ENCODE measurements around the gene SLC7A9. TPM values are rescaled to one million over a fixed set of nuclear protein-coding genes. Genes with fewer than 3 reads are reported as not detected.
"Not testable (repeated sequence)": the region's sequence is repeated elsewhere in the genome, so short reads cannot be mapped to it uniquely, and the experiment has no call there.

The SLC7A9 gene
- total RNA-seq, 1 experiment from 2014 or later, result 0.11 TPM

- TF ChIP-seq NFYB (CRISPR knock-in tag; conservative IDR thresholded peaks at IDR 0.05; ENCODE audit: low read depth), result no peak
- no peak for TF ChIP-seq ZNF532 (CRISPR knock-in tag; IDR thresholded peaks at IDR 0.05; ENCODE audit: borderline replicate concordance)
Observed at GRCh38 chr19:32852216-32852615, 17.4 kb downstream of the SLC7A9 start (continued).

GRCh38 chr19:32848035-32848434 lies 21.5 kb downstream of the SLC7A9 start:
- peaks cover 22% of the 10 kb centered on the region for H3K9me3 Mint-ChIP-seq
- H3K4me3 Mint-ChIP-seq; POLR2A ChIA-PET; H3K4me1 Mint-ChIP-seq; H3K36me3 Mint-ChIP-seq; ATAC-seq; H3K27ac Mint-ChIP-seq; H3K27me3 Mint-ChIP-seq (ENCODE audit: low read depth); CTCF ChIA-PET; DNase-seq (ENCODE audit: low spot score): not testable (repeated sequence)

DNA sequence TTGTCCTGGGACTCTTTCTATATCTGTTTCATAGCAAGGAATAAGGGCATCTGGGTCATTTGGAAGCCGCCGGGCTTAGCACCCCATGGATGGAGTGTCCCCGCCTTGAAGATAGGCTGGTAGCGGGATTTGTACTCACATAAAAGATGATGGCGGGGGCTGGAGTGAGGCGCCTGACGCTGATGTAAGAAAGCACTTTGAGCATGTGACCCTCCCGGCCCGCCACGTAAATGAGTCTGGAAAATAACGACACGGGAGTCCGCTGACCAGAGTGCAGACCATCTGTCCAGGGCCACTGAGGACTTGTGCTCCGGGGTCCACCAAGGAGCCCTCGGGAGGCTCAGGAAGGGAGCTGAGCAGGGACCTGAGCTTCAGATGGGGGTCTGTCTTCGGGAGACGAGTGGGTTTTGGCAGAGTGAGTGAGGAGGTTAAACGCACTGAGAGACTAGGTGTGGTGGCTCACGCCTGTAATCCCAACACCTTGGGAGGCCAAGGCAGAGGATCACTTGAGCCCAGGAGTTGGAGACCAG lies 25.8 kb downstream of the SLC7A9 start:
- H3K27ac Mint-ChIP-seq, result no peak overlapping the region
- ChIA-PET POLR2A (no interaction called here), CTCF (interaction anchor here (0.5 kb wide), 1 partner anchor 154 kb away, joined by 3 read pairs; no protein-coding TSS in a partner anchor)
- TF ChIP-seq ZNF121 (CRISPR knock-in tag; IDR thresholded peaks at IDR 0.05) (no peak), SMAD4 (CRISPR knock-in tag; IDR thresholded peaks at IDR 0.05) (no peak), HMGA2 (CRISPR knock-in tag; IDR thresholded peaks at IDR 0.05) (no peak), ZBTB43 (CRISPR knock-in tag; IDR thresholded peaks at IDR 0.05) (no peak), MYBL2 (CRISPR knock-in tag; IDR thresholded peaks at IDR 0.05) (no peak), ZNF396 (CRISPR knock-in tag; IDR thresholded peaks at IDR 0.05; ENCODE audit: borderline replicate concordance) (no peak), RORB (CRISPR knock-in tag; IDR thresholded peaks at IDR 0.05) (no peak), FOXP4 (CRISPR knock-in tag; IDR thresholded peaks at IDR 0.05) (no peak), RELA (CRISPR knock-in tag; IDR thresholded peaks at IDR 0.05; ENCODE audit: borderline replicate concordance) (no peak), PRRX2 (CRISPR knock-in tag; IDR thresholded peaks at IDR 0.05) (no peak), ZNF219 (CRISPR knock-in tag; IDR thresholded peaks at IDR 0.05; ENCODE audit: borderline replicate concordance) (no peak), E2F5 (CRISPR knock-in tag; IDR thresholded peaks at IDR 0.05) (no peak)
- TF ChIP-seq, protein P1, sequence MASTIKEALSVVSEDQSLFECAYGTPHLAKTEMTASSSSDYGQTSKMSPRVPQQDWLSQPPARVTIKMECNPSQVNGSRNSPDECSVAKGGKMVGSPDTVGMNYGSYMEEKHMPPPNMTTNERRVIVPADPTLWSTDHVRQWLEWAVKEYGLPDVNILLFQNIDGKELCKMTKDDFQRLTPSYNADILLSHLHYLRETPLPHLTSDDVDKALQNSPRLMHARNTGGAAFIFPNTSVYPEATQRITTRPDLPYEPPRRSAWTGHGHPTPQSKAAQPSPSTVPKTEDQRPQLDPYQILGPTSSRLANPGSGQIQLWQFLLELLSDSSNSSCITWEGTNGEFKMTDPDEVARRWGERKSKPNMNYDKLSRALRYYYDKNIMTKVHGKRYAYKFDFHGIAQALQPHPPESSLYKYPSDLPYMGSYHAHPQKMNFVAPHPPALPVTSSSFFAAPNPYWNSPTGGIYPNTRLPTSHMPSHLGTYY (CRISPR knock-in tag; IDR thresholded peaks at IDR 0.05), result no peak
- no peak for ATAC-seq
- DNase-seq (ENCODE audit: low spot score), result no peak
- no peak overlapping the region for H3K4me3 Mint-ChIP-seq
- no peaks in the 10 kb centered on the region; the same call in 1 of the 2 replicates for H3K27me3 Mint-ChIP-seq (ENCODE audit: low read depth)
- peaks cover 16% of the 10 kb centered on the region for H3K36me3 Mint-ChIP-seq
- H3K4me1 Mint-ChIP-seq, result no peaks in the 10 kb centered on the region
- H3K9me3 Mint-ChIP-seq, result peaks cover 37% of the 10 kb centered on the region

Data from WTC11 (cell line).